SH-SY5Y (cell line): ENCODE data around the gene MTURN.

Experiments used
- GATA2 ChIP-seq: IDR thresholded peaks from 2 replicates; pipeline ENCODE4 v1.6.1; 2011; ENCODE audit warnings: mild to moderate bottlenecking, low read depth, low read length
- GATA3 ChIP-seq: IDR thresholded peaks from 2 replicates; pipeline ENCODE4 v1.6.1; 2011; ENCODE audit warnings: low read depth, mild to moderate bottlenecking, low read length, moderate library complexity

GRCh38 chr7:30104157-30104556, 30.6 kb upstream of the MTURN start:
- TF ChIP-seq GATA2, result no peak
- TF ChIP-seq GATA3, result no peak
